ENCODE measurements around the gene TNFRSF4. TPM values are rescaled to one million over a fixed set of nuclear protein-coding genes. Genes with fewer than 3 reads are reported as not detected.

Gene TNFRSF4
- total and polyA plus RNA-seq, 5 donors from 2014 or later, result 19.0 to 65.8 (median 33.9) TPM

DNA sequence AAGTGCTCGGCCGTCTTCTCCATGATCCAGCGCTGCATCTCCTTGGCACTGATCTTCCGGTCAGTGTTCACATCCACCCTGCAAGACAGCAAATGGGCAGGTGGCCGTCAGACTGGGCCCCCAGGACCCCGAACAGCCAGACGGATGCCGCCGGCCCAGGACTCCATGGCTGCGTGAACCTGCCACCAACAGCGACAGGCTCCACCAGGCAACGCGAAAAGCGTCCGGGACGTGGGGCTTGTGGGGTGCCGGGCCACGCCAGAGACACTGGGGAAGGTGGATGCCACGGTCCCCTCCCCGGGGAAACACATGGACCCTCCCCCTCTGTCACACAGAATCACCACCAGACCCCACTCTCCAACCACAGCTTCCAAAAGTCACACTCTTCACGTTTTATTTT, 9.9 kb upstream of the TNFRSF4 start:
- peaks cover 16% of the 10 kb centered on the region for H3K4me1 ChIP-seq (ENCODE audit: control insufficient read depth, insufficient read depth, low read length, poor library complexity, severe bottlenecking)

DNA sequence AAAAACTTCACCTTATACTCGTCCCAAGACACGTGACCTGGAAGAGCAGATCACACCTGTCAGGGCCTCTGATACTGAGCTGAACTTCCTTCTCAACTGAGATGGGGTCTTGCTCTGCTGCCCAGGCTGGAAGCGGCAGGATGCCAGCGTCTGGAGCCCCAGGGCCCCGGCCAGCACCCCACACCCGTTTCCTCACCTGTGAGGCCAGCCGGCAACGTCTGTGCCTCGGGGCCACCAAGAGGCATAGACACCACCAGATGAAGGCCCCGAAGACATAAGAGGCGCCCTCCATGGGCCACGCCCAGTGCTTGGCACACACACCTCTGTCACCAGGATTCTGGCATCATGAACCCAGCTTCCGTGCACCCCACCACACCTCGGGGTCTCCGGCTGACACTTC, 9.4 kb upstream of the TNFRSF4 start:
- Mint-ChIP-seq H3K4me1 (peaks cover 0 to 27% (median 12%) of the 10 kb centered on the region in 4 donors), H3K9me3 (peaks cover 0 to 2% (median 0%) of the 10 kb centered on the region in 7 donors), H3K4me3 (peak overlapping the region in 2 of 4 donors; percentile 29 to 40), H3K27ac (no peak overlapping the region), H3K36me3 (peaks cover 20% of the 10 kb centered on the region), H3K27me3 (no peaks in the 10 kb centered on the region)
- Histone ChIP-seq H3K27me3 (ENCODE audit: control insufficient read depth, insufficient read depth, low read length) (no peaks in the 10 kb centered on the region), H3K4me3 (ENCODE audit: low read depth, low read length) (no peak overlapping the region), H3K4me1 (ENCODE audit: control insufficient read depth, insufficient read depth, low read length, poor library complexity, severe bottlenecking) (peaks cover 17% of the 10 kb centered on the region), H3K27ac (ENCODE audit: insufficient read depth, low read length, poor library complexity, severe bottlenecking) (no peak overlapping the region), H3K9me3 (ENCODE audit: control insufficient read depth in 2 of 2, low read length in 2 of 2) (no peaks in the 10 kb centered on the region), H3K36me3 (ENCODE audit: control insufficient read depth, insufficient read depth, low read length) (peaks cover 46% of the 10 kb centered on the region)
- no peak for ATAC-seq (ENCODE audit: low read depth in 2 of 2)
- no peak for DNase-seq

More for the DNA sequence above, 9.9 kb upstream of the TNFRSF4 start:
- peak overlapping the region in 1 of 4 donors; percentile 52 for H3K4me3 Mint-ChIP-seq
- no peak overlapping the region for H3K27ac ChIP-seq (ENCODE audit: insufficient read depth, low read length, poor library complexity, severe bottlenecking)
- H3K36me3 Mint-ChIP-seq, result peaks cover 20% of the 10 kb centered on the region
- H3K4me3 ChIP-seq (ENCODE audit: low read depth, low read length), result no peak overlapping the region
- H3K27ac Mint-ChIP-seq, result no peak overlapping the region
- H3K27me3 ChIP-seq (ENCODE audit: control insufficient read depth, insufficient read depth, low read length), result no peaks in the 10 kb centered on the region
- H3K9me3 ChIP-seq (ENCODE audit: control insufficient read depth in 2 of 2, low read length in 2 of 2), result no peaks in the 10 kb centered on the region
- ATAC-seq (ENCODE audit: low read depth in 2 of 2), result no peak
- no peaks in the 10 kb centered on the region for H3K27me3 Mint-ChIP-seq
- H3K36me3 ChIP-seq (ENCODE audit: control insufficient read depth, insufficient read depth, low read length), result peaks cover 52% of the 10 kb centered on the region
- H3K9me3 Mint-ChIP-seq, result peaks cover 0 to 2% (median 0%) of the 10 kb centered on the region in 7 donors
- H3K4me1 Mint-ChIP-seq, result peaks cover 0 to 30% (median 12%) of the 10 kb centered on the region in 4 donors
- DNase-seq, result no peak

DNA sequence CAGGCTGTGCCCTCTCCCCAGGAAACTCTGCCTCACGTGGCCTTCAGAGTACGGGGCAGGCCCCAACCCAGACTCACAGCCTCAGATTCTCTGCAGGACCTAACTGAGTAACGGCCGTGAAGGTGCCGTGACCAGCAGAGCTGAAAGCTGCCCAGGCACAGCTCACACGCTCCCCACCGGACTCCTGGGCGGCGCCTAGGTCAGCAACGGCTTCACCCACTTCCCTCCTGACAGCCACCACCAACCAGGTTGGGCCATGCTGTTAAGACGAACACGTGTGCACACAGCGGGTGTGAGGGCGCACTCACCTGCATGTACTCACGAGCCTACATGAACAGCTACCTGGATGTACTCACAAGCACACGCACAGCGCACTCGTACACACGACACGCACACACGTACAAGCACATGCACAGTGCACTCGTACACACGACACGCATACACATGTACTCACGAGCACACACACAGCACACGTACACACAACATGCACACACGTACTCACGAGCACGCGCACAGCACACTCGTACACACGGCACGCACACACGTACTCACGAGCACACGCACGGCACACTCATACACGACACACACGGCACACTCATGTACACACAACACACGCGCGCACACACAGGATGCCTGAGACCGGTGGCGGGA, 8.7 kb upstream of the TNFRSF4 start:
- H3K27ac ChIP-seq (ENCODE audit: insufficient read depth, low read length, poor library complexity, severe bottlenecking), result no peak overlapping the region
- no peaks in the 10 kb centered on the region for H3K27me3 ChIP-seq (ENCODE audit: control insufficient read depth, insufficient read depth, low read length)
- peaks cover 40% of the 10 kb centered on the region for H3K36me3 ChIP-seq (ENCODE audit: control insufficient read depth, insufficient read depth, low read length)
- DNase-seq (no peak), ATAC-seq (ENCODE audit: low read depth in 2 of 2) (no peak)
- peaks cover 17% of the 10 kb centered on the region for H3K4me1 ChIP-seq (ENCODE audit: control insufficient read depth, insufficient read depth, low read length, poor library complexity, severe bottlenecking)
- H3K27ac Mint-ChIP-seq, result peak overlapping the region in 2 of 3 donors; percentile 14 to 75
- H3K9me3 Mint-ChIP-seq, result peaks cover 0 to 2% (median 0%) of the 10 kb centered on the region in 7 donors
- peak overlapping the region in 1 of 4 donors; percentile 29 for H3K4me3 Mint-ChIP-seq
- no peaks in the 10 kb centered on the region for H3K27me3 Mint-ChIP-seq
- H3K36me3 Mint-ChIP-seq, result peaks cover 20% of the 10 kb centered on the region
- H3K4me1 Mint-ChIP-seq, result peaks cover 0 to 32% (median 12%) of the 10 kb centered on the region in 4 donors
- H3K9me3 ChIP-seq (ENCODE audit: control insufficient read depth in 2 of 2, low read length in 2 of 2), result no peaks in the 10 kb centered on the region
- no peak overlapping the region for H3K4me3 ChIP-seq (ENCODE audit: low read depth, low read length)

DNA sequence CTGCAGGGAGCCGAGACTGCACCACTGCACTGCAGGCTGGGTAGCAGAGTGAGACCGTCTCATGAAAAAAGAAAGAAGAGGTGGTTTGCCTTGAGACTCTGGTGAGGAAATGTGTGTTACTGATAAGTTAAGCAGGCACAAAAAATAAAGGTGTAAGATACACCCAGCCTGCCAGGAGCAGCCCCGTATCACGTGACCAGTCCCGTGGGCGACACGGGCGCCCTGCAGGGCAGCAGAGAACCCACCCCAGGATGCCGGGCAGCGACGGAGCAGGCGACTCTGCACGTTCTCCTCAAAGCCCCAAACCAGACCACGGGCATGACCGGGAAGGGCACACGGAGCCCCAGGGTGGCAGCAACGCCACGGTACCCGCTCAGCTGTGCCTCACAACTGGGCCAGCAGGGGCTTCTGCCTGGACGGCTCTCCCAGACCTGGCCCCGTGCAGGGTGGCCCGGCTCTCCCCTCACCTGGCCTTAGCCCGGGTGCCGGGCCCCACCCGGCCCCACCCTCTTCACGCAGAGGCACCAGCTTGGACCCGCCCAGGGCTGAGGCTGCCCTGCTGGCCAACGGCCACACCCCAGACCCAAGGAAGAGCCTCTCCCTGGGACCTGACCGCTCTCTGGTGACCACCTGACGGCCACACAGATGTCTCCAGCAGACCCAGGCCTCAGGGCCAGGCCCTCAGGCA, 8.1 kb upstream of the TNFRSF4 start:
- Mint-ChIP-seq H3K4me1 (peaks cover 0 to 30% (median 12%) of the 10 kb centered on the region in 4 donors), H3K4me3 (no peak overlapping the region)

DNA sequence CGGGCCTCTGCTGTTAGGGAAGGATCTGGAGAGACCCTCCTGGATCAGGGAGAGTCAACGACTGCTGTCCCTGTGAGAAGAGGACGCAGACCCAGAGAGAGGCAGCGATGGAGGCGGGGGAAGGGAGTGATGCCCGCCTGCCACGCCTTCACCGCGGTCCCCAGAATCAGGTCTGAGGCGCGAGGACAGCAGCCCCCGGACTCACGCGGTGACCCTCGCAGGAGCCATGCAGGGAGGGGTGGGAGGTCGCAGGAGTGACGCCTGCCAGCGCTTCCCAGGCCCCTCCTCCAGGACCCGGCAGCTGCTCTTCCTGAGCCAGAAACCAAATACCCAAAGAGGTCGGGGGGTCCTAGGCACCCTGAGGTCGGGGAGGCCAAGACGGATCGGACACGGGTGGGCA, 6.2 kb upstream of the TNFRSF4 start:
- H3K27ac ChIP-seq (ENCODE audit: insufficient read depth, low read length, poor library complexity, severe bottlenecking), result peak overlapping the region; percentile 84
- Mint-ChIP-seq H3K4me1 (peaks cover 5 to 34% (median 16%) of the 10 kb centered on the region in 4 donors), H3K27me3 (peaks cover 6% of the 10 kb centered on the region), H3K4me3 (peak overlapping the region in 1 of 4 donors; percentile 64), H3K36me3 (peaks cover 19% of the 10 kb centered on the region), H3K9me3 (peaks cover 0 to 2% (median 0%) of the 10 kb centered on the region in 7 donors), H3K27ac (peak overlapping the region in 1 of 3 donors; percentile 47)
- ATAC-seq (ENCODE audit: low read depth in 2 of 2) (no peak), DNase-seq (no peak)
- peaks cover 22% of the 10 kb centered on the region for H3K36me3 ChIP-seq (ENCODE audit: control insufficient read depth, insufficient read depth, low read length)
- no peaks in the 10 kb centered on the region for H3K9me3 ChIP-seq (ENCODE audit: control insufficient read depth in 2 of 2, low read length in 2 of 2)
- H3K4me1 ChIP-seq (ENCODE audit: control insufficient read depth, insufficient read depth, low read length, poor library complexity, severe bottlenecking), result peaks cover 40% of the 10 kb centered on the region
- no peaks in the 10 kb centered on the region for H3K27me3 ChIP-seq (ENCODE audit: control insufficient read depth, insufficient read depth, low read length)
- no peak overlapping the region for H3K4me3 ChIP-seq (ENCODE audit: low read depth, low read length)

More for the DNA sequence above, 8.1 kb upstream of the TNFRSF4 start:
- ATAC-seq (ENCODE audit: low read depth in 2 of 2), result no peak
- Mint-ChIP-seq H3K27ac (no peak overlapping the region), H3K27me3 (no peaks in the 10 kb centered on the region), H3K9me3 (peaks cover 0 to 2% (median 0%) of the 10 kb centered on the region in 7 donors), H3K36me3 (peaks cover 20% of the 10 kb centered on the region)
- Histone ChIP-seq H3K36me3 (ENCODE audit: control insufficient read depth, insufficient read depth, low read length) (peaks cover 39% of the 10 kb centered on the region), H3K4me3 (ENCODE audit: low read depth, low read length) (no peak overlapping the region), H3K4me1 (ENCODE audit: control insufficient read depth, insufficient read depth, low read length, poor library complexity, severe bottlenecking) (peaks cover 22% of the 10 kb centered on the region), H3K27me3 (ENCODE audit: control insufficient read depth, insufficient read depth, low read length) (no peaks in the 10 kb centered on the region), H3K9me3 (ENCODE audit: control insufficient read depth in 2 of 2, low read length in 2 of 2) (no peaks in the 10 kb centered on the region), H3K27ac (ENCODE audit: insufficient read depth, low read length, poor library complexity, severe bottlenecking) (no peak overlapping the region)
- DNase-seq, result no peak

DNA sequence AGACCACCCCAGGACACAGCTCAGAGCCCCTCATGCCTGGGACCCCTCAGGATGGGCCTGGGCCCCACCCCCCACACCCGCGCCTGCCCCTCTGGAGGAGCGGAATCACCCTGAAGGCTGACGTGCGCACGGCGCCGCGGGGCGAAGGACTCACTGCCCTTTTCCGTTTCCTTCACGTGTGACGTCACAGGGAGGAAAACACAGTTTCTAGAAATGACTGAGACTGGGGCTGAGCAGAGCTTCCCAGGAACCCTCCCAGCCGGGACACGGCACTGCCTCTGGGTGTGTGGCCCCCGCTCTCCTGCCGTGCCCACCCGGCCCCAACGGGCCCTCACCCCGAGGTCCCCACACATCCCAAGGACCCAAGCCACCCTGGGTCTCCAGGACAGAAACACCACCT, 5.4 kb upstream of the TNFRSF4 start:
- Mint-ChIP-seq H3K4me1 (peaks cover 5 to 40% (median 19%) of the 10 kb centered on the region in 4 donors), H3K27me3 (peaks cover 6% of the 10 kb centered on the region), H3K36me3 (peaks cover 19% of the 10 kb centered on the region), H3K4me3 (peak overlapping the region; percentile 7 to 56 (median 43)), H3K9me3 (peaks cover 0 to 2% (median 0%) of the 10 kb centered on the region in 7 donors), H3K27ac (peak overlapping the region in 2 of 3 donors; percentile 86 to 88)
- peaks cover 49% of the 10 kb centered on the region for H3K4me1 ChIP-seq (ENCODE audit: control insufficient read depth, insufficient read depth, low read length, poor library complexity, severe bottlenecking)
- peak in 1 of 2 donors; percentile 11 for ATAC-seq (ENCODE audit: low read depth in 2 of 2)
- peak; percentile 53 to 68 (median 58) for DNase-seq
- H3K27me3 ChIP-seq (ENCODE audit: control insufficient read depth, insufficient read depth, low read length), result no peaks in the 10 kb centered on the region
- no peak overlapping the region for H3K4me3 ChIP-seq (ENCODE audit: low read depth, low read length)
- H3K27ac ChIP-seq (ENCODE audit: insufficient read depth, low read length, poor library complexity, severe bottlenecking), result peak overlapping the region; percentile 84
- no peaks in the 10 kb centered on the region for H3K9me3 ChIP-seq (ENCODE audit: control insufficient read depth in 2 of 2, low read length in 2 of 2)
- H3K36me3 ChIP-seq (ENCODE audit: control insufficient read depth, insufficient read depth, low read length), result peaks cover 21% of the 10 kb centered on the region

DNA sequence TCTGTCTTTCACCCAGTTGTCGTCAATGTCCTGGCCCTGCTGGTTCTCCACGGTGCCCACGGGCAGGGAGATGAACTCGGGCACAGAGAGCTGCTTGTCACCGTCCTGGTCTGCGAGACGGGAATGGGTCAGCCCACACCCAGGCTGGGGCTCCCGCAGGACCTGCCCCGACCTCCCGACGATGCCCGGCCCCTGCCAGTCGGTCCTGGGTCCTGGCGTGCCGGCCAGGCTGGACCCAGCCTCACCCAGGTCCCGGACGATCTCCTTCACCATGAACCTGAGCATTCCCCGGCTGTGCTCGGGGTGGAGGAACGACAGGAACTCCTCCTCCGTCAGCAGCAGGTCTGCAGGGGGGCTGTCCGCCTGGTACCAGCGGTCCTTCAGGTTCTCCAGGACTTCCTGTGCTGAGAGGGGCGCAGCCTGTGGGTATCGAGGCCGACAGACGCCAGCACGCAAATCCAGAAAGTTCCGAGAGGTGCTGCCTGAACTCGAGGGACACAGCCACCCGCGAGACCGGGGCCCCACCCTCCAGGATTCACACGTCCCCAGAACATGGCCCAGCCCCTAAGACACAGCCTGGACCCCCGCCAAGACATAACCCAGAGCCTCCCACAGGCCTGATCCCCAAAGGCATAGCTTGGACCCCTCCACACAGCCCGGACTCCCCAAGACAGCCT, 4.7 kb upstream of the TNFRSF4 start:
- no peak for DNase-seq
- H3K9me3 ChIP-seq (ENCODE audit: control insufficient read depth in 2 of 2, low read length in 2 of 2), result no peaks in the 10 kb centered on the region
- Mint-ChIP-seq H3K27me3 (peaks cover 6% of the 10 kb centered on the region), H3K36me3 (peaks cover 19% of the 10 kb centered on the region), H3K27ac (peak overlapping the region; percentile 67 to 88 (median 86)), H3K9me3 (peaks cover 0 to 2% (median 0%) of the 10 kb centered on the region in 7 donors), H3K4me1 (peaks cover 5 to 42% (median 20%) of the 10 kb centered on the region in 4 donors), H3K4me3 (peak overlapping the region in 2 of 4 donors; percentile 39 to 47)
- peaks cover 21% of the 10 kb centered on the region for H3K36me3 ChIP-seq (ENCODE audit: control insufficient read depth, insufficient read depth, low read length)
- no peaks in the 10 kb centered on the region for H3K27me3 ChIP-seq (ENCODE audit: control insufficient read depth, insufficient read depth, low read length)
- peaks cover 55% of the 10 kb centered on the region for H3K4me1 ChIP-seq (ENCODE audit: control insufficient read depth, insufficient read depth, low read length, poor library complexity, severe bottlenecking)
- H3K4me3 ChIP-seq (ENCODE audit: low read depth, low read length), result no peak overlapping the region
- ATAC-seq (ENCODE audit: low read depth in 2 of 2), result no peak
- peak overlapping the region; percentile 84 for H3K27ac ChIP-seq (ENCODE audit: insufficient read depth, low read length, poor library complexity, severe bottlenecking)
